Keratinocyte (primary cell): ENCODE measurements around the gene C19orf73. TPM values are rescaled to one million over a fixed set of nuclear protein-coding genes. Genes with fewer than 3 reads are reported as not detected.

ENCODE experiments used
- DNase-seq: peaks from one replicate; pipeline ENCODE4 v3.0.0-alpha.2; 2011; ENCODE audit warnings: low read depth, missing footprints, low spot score
- FAIRE-seq: peaks from 2 replicates; lab custom pipeline; 2011; peaks lifted over from hg19 to GRCh38; lab: Jason Lieb, UNC
- H2AFZ ChIP-seq: 2 replicates; pipeline ENCODE4 v1.6.0; 2012; ENCODE audit warnings: low read length, control low read depth, inconsistent platforms; ENCODE audit not compliant: control insufficient read depth
- H3K27ac ChIP-seq: 2 replicates; pipeline ENCODE4 v1.5.1; 2011; ENCODE audit warnings: low read length; ENCODE audit not compliant: control insufficient read depth, insufficient read depth
- H3K27me3 ChIP-seq: 3 replicates; pipeline ENCODE4 v1.6.0; 2011; ENCODE audit warnings: low read length; ENCODE audit not compliant: control insufficient read depth, insufficient read depth; ENCODE audit errors: extremely low read depth
- H3K36me3 ChIP-seq, 2 experiments: 2 replicates in 1 of 2; 3 replicates in 1 of 2; pipeline ENCODE4 v1.5.1; 2011; ENCODE audit warnings: low read length in 2 of 2, mild to moderate bottlenecking in 1 of 2; ENCODE audit not compliant: control insufficient read depth in 2 of 2, insufficient read depth in 2 of 2; ENCODE audit errors: extremely low read depth in 1 of 2
- H3K4me1 ChIP-seq: 3 replicates; pipeline ENCODE4 v1.5.1; 2011; ENCODE audit warnings: low read length; ENCODE audit not compliant: control insufficient read depth, insufficient read depth; ENCODE audit errors: extremely low read depth
- H3K4me2 ChIP-seq: 3 replicates; pipeline ENCODE4 v1.6.0; 2011; ENCODE audit warnings: low read depth, low read length; ENCODE audit not compliant: control insufficient read depth, insufficient read depth; ENCODE audit errors: extremely low read depth
- H3K4me3 ChIP-seq, 3 experiments: fragments of 200-600 bp in 1 of 3; sonication (generic) in 1 of 3; 2 replicates in 2 of 3; 3 replicates in 1 of 3; pipeline ENCODE4 v1.5.1; 2011 to 2016; ENCODE audit warnings: low read length in 3 of 3, mild to moderate bottlenecking in 3 of 3, control low read depth in 2 of 3, inconsistent platforms in 1 of 3, low read depth in 1 of 3, mixed read lengths in 1 of 3, mixed run types in 1 of 3, moderate library complexity in 1 of 3; ENCODE audit not compliant: control insufficient read depth in 2 of 3, insufficient read depth in 2 of 3; ENCODE audit errors: extremely low read depth in 1 of 3
- H3K79me2 ChIP-seq: 2 replicates; pipeline ENCODE4 v1.6.0; 2012; ENCODE audit warnings: low read length; ENCODE audit not compliant: control insufficient read depth, insufficient read depth
- H3K9ac ChIP-seq: 3 replicates; pipeline ENCODE4 v1.6.0; 2011; ENCODE audit warnings: low read length; ENCODE audit not compliant: control insufficient read depth, insufficient read depth; ENCODE audit errors: extremely low read depth
- H3K9me1 ChIP-seq: 3 replicates; pipeline ENCODE4 v1.6.0; 2011; ENCODE audit warnings: low read length; ENCODE audit not compliant: control insufficient read depth, insufficient read depth; ENCODE audit errors: extremely low read depth
- H3K9me3 ChIP-seq: 2 replicates; pipeline ENCODE4 v1.5.1; 2012; ENCODE audit warnings: low read depth, low read length; ENCODE audit not compliant: control insufficient read depth
- H4K20me1 ChIP-seq: 3 replicates; pipeline ENCODE4 v1.6.0; 2011; ENCODE audit warnings: low read length; ENCODE audit not compliant: control insufficient read depth, insufficient read depth; ENCODE audit errors: extremely low read depth
- CTCF ChIP-seq, 3 experiments: IDR thresholded peaks in 1 of 3; conservative IDR thresholded peaks in 1 of 3; optimal IDR thresholded peaks in 1 of 3; 2 replicates in 2 of 3; 3 replicates in 1 of 3; pipeline versions ENCODE3 to v1.5.1; 2011; ENCODE audit warnings: low read length in 3 of 3, mild to moderate bottlenecking in 3 of 3, moderate library complexity in 2 of 3, control low read depth in 1 of 3, inconsistent platforms in 1 of 3; ENCODE audit not compliant: insufficient read depth in 2 of 3; ENCODE audit errors: extremely low read depth in 1 of 3
- EZH2 ChIP-seq: IDR thresholded peaks from one replicate; pipeline ENCODE4 v1.6.1; 2012; ENCODE audit warnings: inconsistent platforms, mild to moderate bottlenecking, low read length, moderate library complexity
- dilution Hi-C: fragments of 300-500 bp; cut with MboI; formaldehyde crosslinking; loops from one replicate; pipeline ENCODE4 v1.7.0; 2020; ENCODE audit warnings: low sequenced_read_pairs; ENCODE audit not compliant: extremely low pct_ligation_motif_present
- polyA plus RNA-seq, 5 experiments: library from polyadenylated mRNA; depleted of rRNA in 3 of 5; stranded (reverse) in 3 of 5; stranded (forward) in 1 of 5; unstranded in 1 of 5; fragments of >200 nt; gene quantifications; 1 replicate in 1 of 5; 2 replicates in 3 of 5; 3 replicates in 1 of 5; pipeline versions ENCODE4 v1.2.1 to v1.2.3, GENCODE V29; 2011 to 2012; ENCODE audit warnings: missing spikeins in 2 of 5, low read depth in 1 of 5, low replicate concordance in 1 of 5

C19orf73 gene
- polyA plus RNA-seq, 1 donor (not counting 4 experiments of a cell fraction or from before 2014, with no cell fraction given): 0.71 TPM

GRCh38 chr19:49081273-49081672 lies 37.7 kb downstream of the C19orf73 start:
- no peaks in the 10 kb centered on the region for H3K36me3 ChIP-seq
- no peaks in the 10 kb centered on the region for H4K20me1 ChIP-seq
- no peaks in the 10 kb centered on the region for H3K9me3 ChIP-seq
- H3K27ac ChIP-seq: no peak overlapping the region
- H3K4me3 ChIP-seq: no peak overlapping the region
- no peak for TF ChIP-seq CTCF (optimal IDR thresholded peaks at IDR 0.05 in 1 of 3, IDR thresholded peaks at IDR 0.05 in 1 of 3, conservative IDR thresholded peaks at IDR 0.05 in 1 of 3; ENCODE audit: extremely low read depth in 1 of 3, insufficient read depth in 2 of 3, low read length in 3 of 3)
- no peak for TF ChIP-seq EZH2
- H3K27me3 ChIP-seq: no peaks in the 10 kb centered on the region
- H3K9ac ChIP-seq: no peak overlapping the region
- no peaks in the 10 kb centered on the region for H3K9me1 ChIP-seq
- H2AFZ ChIP-seq: no peak overlapping the region
- FAIRE-seq: no peak
- DNase-seq: no peak
- H3K4me1 ChIP-seq: peaks cover 4% of the 10 kb centered on the region
- dilution Hi-C loops: no loop called here
- peaks cover 10% of the 10 kb centered on the region for H3K79me2 ChIP-seq
- H3K4me2 ChIP-seq: no peak overlapping the region

- Histone ChIP-seq H3K9ac (no peak overlapping the region), H3K9me3 (no peaks in the 10 kb centered on the region), H3K9me1 (no peaks in the 10 kb centered on the region), H3K4me3 (no peak overlapping the region), H4K20me1 (no peaks in the 10 kb centered on the region), H3K4me1 (peaks cover 4% of the 10 kb centered on the region), H3K36me3 (no peaks in the 10 kb centered on the region), H3K4me2 (no peak overlapping the region), H2AFZ (no peak overlapping the region), H3K27ac (no peak overlapping the region), H3K79me2 (peaks cover 2% of the 10 kb centered on the region), H3K27me3 (no peaks in the 10 kb centered on the region)
- DNase-seq (no peak), FAIRE-seq (no peak)
- dilution Hi-C loops: no loop called here
- TF ChIP-seq EZH2 (no peak), CTCF (optimal IDR thresholded peaks at IDR 0.05 in 1 of 3, IDR thresholded peaks at IDR 0.05 in 1 of 3, conservative IDR thresholded peaks at IDR 0.05 in 1 of 3; ENCODE audit: extremely low read depth in 1 of 3, insufficient read depth in 2 of 3, low read length in 3 of 3) (no peak)
Measured at GRCh38 chr19:49080392-49080791, 38.6 kb downstream of the C19orf73 start.
